Measurements from ENCODE around the gene NEUROG1. TPM values are rescaled to one million over a fixed set of nuclear protein-coding genes. Genes with fewer than 3 reads are reported as not detected.

Gene NEUROG1
- total RNA-seq, 4 donors from 2014 or later: not detected

DNA sequence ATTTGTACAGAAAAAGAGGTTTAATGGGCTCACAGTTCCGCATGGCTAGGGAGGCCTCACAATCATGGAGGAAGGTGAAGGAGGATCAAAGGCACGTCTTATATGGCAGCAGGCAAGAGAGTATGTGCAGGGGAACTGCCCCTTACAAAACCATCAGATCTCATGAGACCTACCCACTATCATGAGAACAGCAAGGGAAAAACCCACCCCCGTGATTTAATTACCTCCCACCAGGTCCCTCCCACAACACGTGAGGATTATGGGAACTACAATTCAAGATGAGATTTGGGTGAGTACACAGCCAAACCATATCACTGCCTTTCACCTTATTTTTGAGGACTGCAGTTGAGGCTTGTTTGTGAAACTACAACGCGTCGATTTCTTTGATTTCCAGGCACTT is 20.9 kb upstream of the NEUROG1 start:
- Histone ChIP-seq H3K27ac (no peak overlapping the region), H3K9me3 (no peaks in the 10 kb centered on the region), H3K27me3 (no peaks in the 10 kb centered on the region), H3K4me3 (no peak overlapping the region), H3K36me3 (no peaks in the 10 kb centered on the region), H3K4me1 (no peaks in the 10 kb centered on the region)
- no peak for DNase-seq
- intact Hi-C loops (cut with DNase I; ENCODE audit: low total_unique reads): no loop called here
- TF ChIP-seq, protein P1, sequence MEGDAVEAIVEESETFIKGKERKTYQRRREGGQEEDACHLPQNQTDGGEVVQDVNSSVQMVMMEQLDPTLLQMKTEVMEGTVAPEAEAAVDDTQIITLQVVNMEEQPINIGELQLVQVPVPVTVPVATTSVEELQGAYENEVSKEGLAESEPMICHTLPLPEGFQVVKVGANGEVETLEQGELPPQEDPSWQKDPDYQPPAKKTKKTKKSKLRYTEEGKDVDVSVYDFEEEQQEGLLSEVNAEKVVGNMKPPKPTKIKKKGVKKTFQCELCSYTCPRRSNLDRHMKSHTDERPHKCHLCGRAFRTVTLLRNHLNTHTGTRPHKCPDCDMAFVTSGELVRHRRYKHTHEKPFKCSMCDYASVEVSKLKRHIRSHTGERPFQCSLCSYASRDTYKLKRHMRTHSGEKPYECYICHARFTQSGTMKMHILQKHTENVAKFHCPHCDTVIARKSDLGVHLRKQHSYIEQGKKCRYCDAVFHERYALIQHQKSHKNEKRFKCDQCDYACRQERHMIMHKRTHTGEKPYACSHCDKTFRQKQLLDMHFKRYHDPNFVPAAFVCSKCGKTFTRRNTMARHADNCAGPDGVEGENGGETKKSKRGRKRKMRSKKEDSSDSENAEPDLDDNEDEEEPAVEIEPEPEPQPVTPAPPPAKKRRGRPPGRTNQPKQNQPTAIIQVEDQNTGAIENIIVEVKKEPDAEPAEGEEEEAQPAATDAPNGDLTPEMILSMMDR (IDR thresholded peaks at IDR 0.05): no peak
- TF ChIP-seq POLR2A (IDR thresholded peaks at IDR 0.05): no peak

DNA sequence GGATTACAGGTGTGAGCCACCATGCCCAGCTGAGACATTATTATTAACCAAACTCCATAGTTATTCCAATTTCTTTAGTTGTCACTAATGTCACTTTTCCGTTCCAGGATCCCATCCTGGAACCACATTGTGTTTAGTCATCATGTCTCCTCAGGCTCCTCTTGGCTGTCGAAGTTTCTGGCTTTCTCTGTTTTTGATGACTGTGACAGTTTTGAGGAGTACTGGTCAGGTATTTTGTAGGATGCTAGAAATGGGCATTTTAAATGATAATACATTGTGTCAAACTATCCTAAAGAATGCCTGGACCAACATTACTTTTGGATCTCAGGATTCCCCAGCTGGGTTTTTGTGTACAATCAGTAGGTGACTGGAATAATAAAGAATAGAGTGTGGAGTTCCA is 19.8 kb upstream of the NEUROG1 start:
- Histone ChIP-seq H3K4me1 (no peaks in the 10 kb centered on the region), H3K4me3 (no peak overlapping the region), H3K9me3 (no peaks in the 10 kb centered on the region), H3K27me3 (no peaks in the 10 kb centered on the region), H3K36me3 (no peaks in the 10 kb centered on the region), H3K27ac (no peak overlapping the region)
- DNase-seq: no peak
- intact Hi-C loops (cut with DNase I; ENCODE audit: low total_unique reads): no loop called here
- no peak for TF ChIP-seq POLR2A (IDR thresholded peaks at IDR 0.05)
- TF ChIP-seq, protein P1 (IDR thresholded peaks at IDR 0.05): no peak

DNA sequence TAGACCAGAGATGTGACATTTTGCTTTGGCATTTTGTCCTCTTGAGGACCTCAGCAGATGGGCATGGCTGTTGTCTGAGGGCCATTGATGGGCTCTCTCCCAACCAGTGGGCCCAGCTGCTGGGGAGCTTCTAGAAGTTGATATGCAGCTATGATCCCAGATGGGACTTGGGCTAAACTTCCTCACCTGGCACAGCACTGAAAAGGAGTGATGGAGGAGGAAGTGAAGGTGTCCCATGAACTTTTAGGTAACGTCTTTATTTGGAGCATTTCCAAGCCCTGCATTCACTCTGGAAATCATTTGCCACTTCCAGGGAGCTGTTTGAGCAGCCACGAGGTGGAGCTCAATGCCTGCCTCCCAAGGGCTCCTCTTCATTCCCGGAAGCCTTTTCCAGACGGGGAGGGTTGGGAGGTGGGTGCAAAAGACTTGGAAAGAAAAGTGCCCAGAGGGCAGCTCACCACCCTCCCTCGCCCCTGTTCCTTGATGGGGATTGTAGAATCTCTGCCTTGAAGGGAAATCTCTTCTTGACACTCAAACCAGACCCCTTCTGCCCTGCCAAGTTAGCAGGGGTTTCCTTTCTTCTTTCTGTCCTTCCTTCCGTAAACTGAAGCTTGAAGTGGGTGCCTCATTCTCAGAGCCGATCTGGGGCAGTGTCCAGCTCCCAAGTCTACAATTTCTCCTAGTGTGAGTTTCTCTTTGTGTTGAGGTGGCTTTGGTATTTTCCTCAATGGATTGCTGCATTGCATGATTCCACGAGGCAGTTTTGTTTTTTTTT is 18.1 kb upstream of the NEUROG1 start:
- no peak overlapping the region for H3K4me3 ChIP-seq
- no peaks in the 10 kb centered on the region for H3K4me1 ChIP-seq
- intact Hi-C loops (cut with DNase I; ENCODE audit: low total_unique reads): no loop called here
- H3K27ac ChIP-seq: no peak overlapping the region
- no peak for TF ChIP-seq POLR2A (IDR thresholded peaks at IDR 0.05)
- TF ChIP-seq, protein P1 (IDR thresholded peaks at IDR 0.05): no peak
- no peaks in the 10 kb centered on the region for H3K36me3 ChIP-seq
- DNase-seq: no peak
- H3K9me3 ChIP-seq: no peaks in the 10 kb centered on the region
- H3K27me3 ChIP-seq: no peaks in the 10 kb centered on the region

DNA sequence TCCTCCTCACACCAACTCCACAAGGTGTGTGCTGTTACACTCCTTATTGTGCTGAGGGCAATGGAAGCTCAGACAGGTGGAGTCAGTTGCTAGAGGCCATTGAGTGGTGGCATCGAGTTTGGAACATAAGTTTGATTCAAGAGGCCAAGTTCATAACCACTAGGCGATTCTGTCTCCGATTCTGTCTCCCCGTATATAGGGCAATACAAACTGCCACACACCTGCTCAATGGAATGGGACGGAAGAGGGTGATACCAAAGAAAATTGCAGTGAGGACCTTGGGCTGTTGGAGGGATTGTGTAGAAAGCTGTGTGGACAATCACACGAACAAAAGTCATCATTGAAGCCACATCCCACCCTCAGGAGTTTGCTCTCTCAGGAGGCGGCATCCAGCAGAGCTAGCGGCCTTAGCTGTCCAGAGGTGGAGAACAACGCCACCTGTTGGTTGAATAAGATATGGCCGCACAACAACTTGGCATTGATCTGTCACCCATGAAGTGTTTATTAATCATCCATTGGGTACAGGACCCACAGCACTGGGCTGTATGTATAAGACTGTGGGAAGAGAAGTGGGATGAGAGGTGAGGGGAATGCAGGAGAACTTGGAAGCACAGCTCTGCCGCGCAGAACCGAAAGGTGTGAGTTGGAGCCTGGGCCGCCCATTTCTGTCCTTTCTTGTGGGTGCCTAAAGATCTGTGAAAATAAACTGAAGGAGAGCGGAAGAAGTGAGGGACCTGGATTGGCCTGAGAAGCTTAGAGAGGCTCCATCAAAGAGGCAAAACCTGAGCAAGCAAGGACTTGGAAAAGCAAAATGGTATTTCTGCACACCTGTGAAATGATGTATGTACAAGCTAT is 16.1 kb upstream of the NEUROG1 start:
- Histone ChIP-seq H3K36me3 (no peaks in the 10 kb centered on the region), H3K27ac (no peak overlapping the region), H3K4me1 (no peaks in the 10 kb centered on the region), H3K27me3 (no peaks in the 10 kb centered on the region), H3K4me3 (no peak overlapping the region), H3K9me3 (no peaks in the 10 kb centered on the region)
- DNase-seq: peak; percentile 21 to 45
- TF ChIP-seq POLR2A (IDR thresholded peaks at IDR 0.05): no peak
- TF ChIP-seq, protein P1 (IDR thresholded peaks at IDR 0.05): peak; percentile 43 to 72 (median 62)
- intact Hi-C loops (cut with DNase I; ENCODE audit: low total_unique reads): no loop called here

DNA sequence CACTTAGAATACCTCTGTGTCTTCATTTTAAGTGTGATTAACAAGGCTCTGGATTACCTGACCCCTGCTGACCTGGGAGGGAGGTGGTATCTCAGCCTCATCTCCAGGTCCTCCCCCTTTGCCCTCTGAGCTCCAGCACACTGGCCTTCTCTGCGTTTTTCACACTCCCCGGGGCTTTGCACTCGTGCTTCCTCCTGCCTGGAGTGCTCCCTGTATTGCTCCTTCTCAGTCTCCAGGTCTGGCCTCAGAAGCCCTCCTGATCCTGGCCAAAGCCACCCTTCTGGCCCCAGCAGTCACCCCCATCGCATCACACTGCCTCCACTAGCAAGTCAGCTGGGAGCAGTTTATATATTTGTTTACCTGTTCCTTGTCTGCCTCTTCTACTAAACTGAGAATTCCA is 13.6 kb upstream of the NEUROG1 start:
- DNase-seq: no peak
- Histone ChIP-seq H3K27ac (no peak overlapping the region), H3K4me3 (no peak overlapping the region), H3K9me3 (no peaks in the 10 kb centered on the region), H3K4me1 (peaks cover 0 to 3% of the 10 kb centered on the region in 2 donors), H3K36me3 (no peaks in the 10 kb centered on the region), H3K27me3 (peaks cover 5 to 8% of the 10 kb centered on the region in 2 donors)
- TF ChIP-seq, protein P1 (IDR thresholded peaks at IDR 0.05): no peak
- no peak for TF ChIP-seq POLR2A (IDR thresholded peaks at IDR 0.05)
- intact Hi-C loops (cut with DNase I; ENCODE audit: low total_unique reads): no loop called here
